Gastrocnemius medialis (tissue), 4 donors: ENCODE measurements around the gene CHST3.

Source experiments
- POLR2A ChIP-seq, 2 donors: fragments of 450-650 bp; IDR thresholded peaks; one replicate each; pipeline ENCODE4 v1.6.1; 2017; ENCODE audit warnings: antibody characterized with exemption in 2 of 2, mild to moderate bottlenecking in 2 of 2, moderate library complexity in 2 of 2
- TF ChIP-seq, protein P1 (sequence below), 5 experiments: fragments of 450-650 bp in 3 of 5; fragments of 200-600 bp in 2 of 5; sonication (generic) in 2 of 5; IDR thresholded peaks in 4 of 5; conservative IDR thresholded peaks in 1 of 5; 1 replicate in 4 of 5; 2 replicates in 1 of 5; pipeline ENCODE4 v1.5.1; 2016 to 2019; ENCODE audit warnings: antibody characterized with exemption in 5 of 5, mild to moderate bottlenecking in 3 of 5, moderate library complexity in 3 of 5

- TF ChIP-seq, protein P1, sequence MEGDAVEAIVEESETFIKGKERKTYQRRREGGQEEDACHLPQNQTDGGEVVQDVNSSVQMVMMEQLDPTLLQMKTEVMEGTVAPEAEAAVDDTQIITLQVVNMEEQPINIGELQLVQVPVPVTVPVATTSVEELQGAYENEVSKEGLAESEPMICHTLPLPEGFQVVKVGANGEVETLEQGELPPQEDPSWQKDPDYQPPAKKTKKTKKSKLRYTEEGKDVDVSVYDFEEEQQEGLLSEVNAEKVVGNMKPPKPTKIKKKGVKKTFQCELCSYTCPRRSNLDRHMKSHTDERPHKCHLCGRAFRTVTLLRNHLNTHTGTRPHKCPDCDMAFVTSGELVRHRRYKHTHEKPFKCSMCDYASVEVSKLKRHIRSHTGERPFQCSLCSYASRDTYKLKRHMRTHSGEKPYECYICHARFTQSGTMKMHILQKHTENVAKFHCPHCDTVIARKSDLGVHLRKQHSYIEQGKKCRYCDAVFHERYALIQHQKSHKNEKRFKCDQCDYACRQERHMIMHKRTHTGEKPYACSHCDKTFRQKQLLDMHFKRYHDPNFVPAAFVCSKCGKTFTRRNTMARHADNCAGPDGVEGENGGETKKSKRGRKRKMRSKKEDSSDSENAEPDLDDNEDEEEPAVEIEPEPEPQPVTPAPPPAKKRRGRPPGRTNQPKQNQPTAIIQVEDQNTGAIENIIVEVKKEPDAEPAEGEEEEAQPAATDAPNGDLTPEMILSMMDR (IDR thresholded peaks at IDR 0.05 in 4 of 5, conservative IDR thresholded peaks at IDR 0.05 in 1 of 5) = no peak
- TF ChIP-seq POLR2A (IDR thresholded peaks at IDR 0.05) = no peak
Measured at GRCh38 chr10:71984809-71985388, 20.7 kb downstream of the CHST3 start.
